NCI-H1092 (cell line): ENCODE results near the gene FBXW9.
"Not testable (repeated sequence)": the region's sequence is repeated elsewhere in the genome, so short reads cannot be mapped to it uniquely, and the experiment has no call there.

Source experiments
- DNase-seq: peaks from one replicate; lab custom pipeline; 2025; lab: John Stamatoyannopoulos, UW

Gene FBXW9

DNA sequence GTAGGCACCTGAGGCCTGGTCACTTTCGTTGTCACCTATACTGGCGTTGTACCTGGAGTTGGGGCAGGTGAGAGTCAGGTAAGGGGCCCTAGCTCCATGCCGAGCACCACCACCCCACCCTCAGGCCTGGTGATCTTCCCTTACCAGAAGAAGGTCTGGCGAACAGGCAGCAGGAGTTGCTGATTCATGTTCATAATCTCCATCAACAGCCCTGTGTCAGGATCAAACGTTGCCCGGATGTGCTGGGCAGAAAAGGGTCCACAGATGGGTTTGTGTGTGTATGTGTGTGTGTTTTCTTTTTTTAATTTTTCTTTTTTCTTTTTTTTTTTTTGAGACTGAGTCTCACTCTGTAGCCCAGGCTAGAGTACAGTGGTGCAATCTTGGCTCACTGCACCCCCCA is 44.2 kb downstream of the FBXW9 start:
- DNase-seq, result no peak

DNA sequence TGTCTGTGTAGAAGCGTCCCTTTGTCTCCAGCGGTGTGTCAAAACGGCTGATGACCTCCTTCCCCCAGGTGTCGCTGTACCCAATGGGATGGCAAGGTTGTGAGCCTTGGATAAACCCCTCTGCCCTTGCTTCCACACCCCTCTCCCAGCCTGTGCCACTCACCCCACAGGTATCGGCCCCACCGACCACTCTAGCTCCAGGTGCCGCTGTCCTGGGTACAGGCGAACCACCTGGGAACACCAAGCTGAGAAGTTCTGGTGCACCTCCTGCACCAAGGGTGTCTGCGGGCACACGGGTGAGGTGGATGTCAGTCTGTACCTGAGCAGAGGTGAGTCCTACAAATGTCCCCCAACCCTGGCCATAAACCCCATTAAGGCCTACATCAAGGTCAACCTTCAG is 46.5 kb downstream of the FBXW9 start:
- no peak for DNase-seq

DNA sequence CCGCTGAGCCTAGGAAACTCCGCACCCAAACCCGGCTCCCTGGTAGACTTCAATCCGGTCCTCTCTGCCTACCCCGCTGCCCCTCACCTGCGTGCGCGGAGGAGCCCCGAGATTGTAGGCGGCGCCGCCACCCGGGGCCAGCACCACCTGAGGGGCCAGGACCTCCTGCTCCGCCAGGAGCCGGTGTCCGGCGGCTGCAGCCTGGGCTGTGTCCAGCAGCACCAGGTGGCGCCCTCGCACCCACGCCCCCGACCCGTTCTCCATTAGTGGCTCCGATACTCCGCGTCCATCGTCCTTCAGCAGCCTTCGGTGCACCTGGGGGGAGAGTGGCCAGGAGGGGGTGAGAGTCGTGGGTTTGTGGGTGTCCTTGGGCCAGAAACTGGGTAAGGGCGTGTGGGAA is 48.3 kb downstream of the FBXW9 start:
- no peak for DNase-seq

DNA sequence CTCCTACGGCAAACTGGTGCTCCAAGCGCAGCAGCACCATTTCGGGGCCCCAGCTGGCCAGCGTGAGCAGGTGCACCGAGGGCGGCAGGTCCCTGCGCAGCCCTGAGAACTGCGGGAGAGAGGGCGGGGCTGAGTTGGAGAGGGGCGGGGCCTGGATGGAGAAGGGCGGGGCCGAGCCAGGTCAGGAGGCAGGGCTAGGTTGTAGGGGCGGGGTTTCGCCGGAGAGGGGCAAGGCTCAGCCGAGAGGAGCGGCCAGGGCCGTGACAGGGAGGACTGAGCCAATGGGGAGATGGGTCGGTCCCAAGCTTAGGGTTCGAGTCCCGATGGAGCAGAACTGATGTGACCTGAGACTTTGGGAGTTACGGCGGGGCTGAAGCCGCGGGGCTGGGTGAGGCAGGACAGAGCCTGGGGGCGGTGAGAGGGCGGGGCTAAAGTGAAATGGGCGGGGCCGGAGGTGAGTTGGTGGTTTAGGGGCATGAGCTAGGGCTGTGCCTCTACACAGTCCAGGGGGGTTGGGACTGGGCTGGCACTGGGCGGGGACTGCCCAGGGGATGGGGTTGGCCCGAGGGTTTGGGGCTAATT is 48.9 kb downstream of the FBXW9 start:
- DNase-seq, result peak; percentile 26

- DNase-seq, result no peak
Observed at GRCh38 chr19:12647047-12647446, 49.4 kb downstream of the FBXW9 start.

DNA sequence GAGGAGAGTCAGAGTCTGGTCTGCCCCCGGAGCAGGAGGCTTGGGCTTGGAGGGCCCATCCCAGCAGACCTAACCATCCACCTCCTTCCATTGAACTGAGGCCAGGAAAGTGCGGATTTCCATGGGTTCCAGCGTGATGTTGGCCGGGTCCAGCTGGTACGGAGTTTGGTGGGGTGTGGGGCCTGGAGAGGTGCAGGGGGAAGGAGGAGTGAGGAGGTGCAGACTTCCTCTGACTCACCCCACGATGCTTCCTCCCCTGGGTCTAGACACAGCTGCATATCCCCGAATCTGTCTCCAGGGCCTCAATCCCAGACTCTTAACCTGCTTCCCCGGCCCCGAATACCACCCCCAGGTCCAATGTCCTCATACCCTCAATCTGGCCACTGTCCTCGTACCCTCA is 49.9 kb downstream of the FBXW9 start:
- DNase-seq, result no peak

- DNase-seq, result not testable (repeated sequence)
Observed at GRCh38 chr19:12643716-12644115, 52.7 kb downstream of the FBXW9 start.

- DNase-seq, result no peak
Observed at GRCh38 chr19:12642506-12642905, 53.9 kb downstream of the FBXW9 start.

- no peak for DNase-seq
Observed at GRCh38 chr19:12641456-12641855, 55.0 kb downstream of the FBXW9 start.

- DNase-seq, result peak; percentile 64
Observed at GRCh38 chr19:12639901-12640613, 56.4 kb downstream of the FBXW9 start.
